Left ventricle myocardium inferior (tissue), 1 donor: Measurements from ENCODE around the gene HOXC5. TPM values are rescaled to one million over a fixed set of nuclear protein-coding genes. Genes with fewer than 3 reads are reported as not detected.

Source experiments
- DNase-seq: peaks from one replicate; pipeline ENCODE4 v3.0.0-alpha.2; 2020
- H3K27ac ChIP-seq: fragments of 200-600 bp; replicated peaks from 2 replicates; pipeline ENCODE4 v1.8.0; 2021
- H3K27me3 ChIP-seq: fragments of 200-600 bp; 2 replicates; pipeline ENCODE4 v1.8.0; 2021; ENCODE audit warnings: low read depth
- H3K36me3 ChIP-seq: fragments of 200-600 bp; 2 replicates; pipeline ENCODE4 v1.8.0; 2021
- H3K4me1 ChIP-seq: fragments of 200-600 bp; 2 replicates; pipeline ENCODE4 v1.8.0; 2021
- H3K4me3 ChIP-seq: fragments of 200-600 bp; 2 replicates; pipeline ENCODE4 v1.8.0; 2021; ENCODE audit warnings: mild to moderate bottlenecking, moderate library complexity
- H3K9me3 ChIP-seq: fragments of 200-600 bp; replicated peaks from 2 replicates; pipeline ENCODE4 v1.8.0; 2021
- CTCF ChIP-seq: fragments of 200-600 bp; IDR thresholded peaks from 2 replicates; pipeline ENCODE4 v1.8.0; 2021; ENCODE audit warnings: antibody characterized with exemption, mild to moderate bottlenecking, borderline replicate concordance
- intact Hi-C: fragments of 100-400 bp; cut with micrococcal nuclease; formaldehyde crosslinking; loops from one replicate; pipeline ENCODE4 v1.11.0; 2022
- total RNA-seq: library from RNA; stranded (reverse); fragmentation: NEBNext Ultra II Directional; extraction: Animal tissue kit (Norgen Biotek cat#: 25700); gene quantifications from one replicate; pipeline ENCODE4 v1.2.1, GENCODE V29; 2021
- donor health status: DM: no; HTN: yes; CAD: no; lungs with severe emphysema.

Gene HOXC5
- total RNA-seq, 1 donor from 2014 or later: not detected

- intact Hi-C loops: no loop called here
- no peak for DNase-seq
- peaks cover 13% of the 10 kb centered on the region for H3K4me1 ChIP-seq
- H3K4me3 ChIP-seq: no peak overlapping the region
- no peak for TF ChIP-seq CTCF
- H3K27ac ChIP-seq: no peak overlapping the region
- H3K27me3 ChIP-seq: peaks cover 100% of the 10 kb centered on the region
- H3K36me3 ChIP-seq: no peaks in the 10 kb centered on the region
- H3K9me3 ChIP-seq: no peaks in the 10 kb centered on the region
These were observed 7.1 kb upstream of the HOXC5 start for GRCh38 chr12:54025499-54026405.

- peaks cover 100% of the 10 kb centered on the region for H3K27me3 ChIP-seq
- no peaks in the 10 kb centered on the region for H3K36me3 ChIP-seq
- H3K9me3 ChIP-seq: no peaks in the 10 kb centered on the region
- no peak overlapping the region for H3K27ac ChIP-seq
- DNase-seq: no peak
- intact Hi-C loops: no loop called here
- no peak for TF ChIP-seq CTCF
- H3K4me3 ChIP-seq: no peak overlapping the region
- H3K4me1 ChIP-seq: peaks cover 20% of the 10 kb centered on the region
These were observed 6.0 kb upstream of the HOXC5 start for GRCh38 chr12:54026640-54027441.

GRCh38 chr12:54027442-54027786 is 5.4 kb upstream of the HOXC5 start:
- Histone ChIP-seq H3K27me3 (peaks cover 100% of the 10 kb centered on the region), H3K36me3 (no peaks in the 10 kb centered on the region), H3K4me3 (no peak overlapping the region), H3K4me1 (peaks cover 20% of the 10 kb centered on the region), H3K9me3 (peaks cover under 1% of the 10 kb centered on the region), H3K27ac (no peak overlapping the region)
- DNase-seq: no peak
- intact Hi-C loops: no loop called here
- no peak for TF ChIP-seq CTCF

- no peak for DNase-seq
- Histone ChIP-seq H3K27me3 (peaks cover 100% of the 10 kb centered on the region), H3K4me1 (peaks cover 27% of the 10 kb centered on the region), H3K9me3 (peaks cover 4% of the 10 kb centered on the region), H3K4me3 (peak within 1 kb of the TSS; percentile 25), H3K27ac (no peak within 1 kb of the TSS), H3K36me3 (no peaks in the 10 kb centered on the region)
- no peak for TF ChIP-seq CTCF
- intact Hi-C loops: no loop called here
These were observed 4.3 kb upstream of the HOXC5 start, which contains the start of gene HOXC6 for GRCh38 chr12:54028314-54029201. Gene HOXC6 (plus strand): TSS chr12:54028440. CDS start chr12:54028522, 82 bp downstream.
